H1 (cell line): ENCODE measurements around the gene RNF125. TPM values are rescaled to one million over a fixed set of nuclear protein-coding genes. Genes with fewer than 3 reads are reported as not detected.

Experiments
- CTCF ChIA-PET: fragments of 300-600 bp; sonication (Branson Sonifier 250); formaldehyde crosslinking; loops from one replicate; lab custom pipeline; 2021; ENCODE audit not compliant: partially characterized antibody; lab: Charles Lee
- POLR2A ChIA-PET: fragments of 300-600 bp; sonication (Branson Sonifier 250); formaldehyde crosslinking; loops from one replicate; lab custom pipeline; 2021; ENCODE audit warnings: inconsistent platforms; ENCODE audit not compliant: partially characterized antibody; lab: Charles Lee
- DNase-seq, 2 experiments: peaks; one replicate each; pipeline versions ENCODE4 v3.0.0 to v3.0.0-alpha.2; 2010 to 2022; ENCODE audit warnings: low spot score in 2 of 2, low read depth in 1 of 2, mixed read lengths in 1 of 2
- FAIRE-seq: peaks from 2 replicates; lab custom pipeline; 2011; peaks lifted over from hg19 to GRCh38; lab: Jason Lieb, UNC
- H2AFZ ChIP-seq: 2 replicates; pipeline ENCODE4 v1.8.1; 2012; ENCODE audit warnings: low read length, inconsistent platforms
- H2AK5ac ChIP-seq: 2 replicates; pipeline ENCODE4 v1.6.1; 2013; ENCODE audit warnings: low read depth, low read length
- H2BK120ac ChIP-seq: replicated peaks from 2 replicates; pipeline ENCODE3; 2013; ENCODE audit warnings: low read depth, low read length, inconsistent platforms
- H2BK12ac ChIP-seq: 2 replicates; pipeline ENCODE4 v1.6.1; 2013; ENCODE audit warnings: low read depth, low read length
- H2BK15ac ChIP-seq: 2 replicates; pipeline ENCODE4 v1.6.1; 2013; ENCODE audit warnings: low read length
- H2BK20ac ChIP-seq: 2 replicates; pipeline ENCODE4 v1.6.1; 2013; ENCODE audit warnings: low read length
- H2BK5ac ChIP-seq: 2 replicates; pipeline ENCODE4 v1.6.1; 2013; ENCODE audit warnings: low read depth, low read length
- H3K14ac ChIP-seq: 2 replicates; pipeline ENCODE4 v1.6.1; 2013; ENCODE audit warnings: inconsistent platforms; ENCODE audit not compliant: insufficient read length
- H3K18ac ChIP-seq: 2 replicates; pipeline ENCODE4 v1.6.1; 2013; ENCODE audit warnings: low read length; ENCODE audit errors: extremely low read depth
- H3K23ac ChIP-seq: 2 replicates; pipeline ENCODE4 v1.6.1; 2013; ENCODE audit warnings: inconsistent platforms; ENCODE audit not compliant: insufficient read length
- H3K23me2 ChIP-seq: 2 replicates; pipeline ENCODE4 v1.6.1; 2013; ENCODE audit warnings: low read depth, low read length
- H3K27ac ChIP-seq: 2 replicates; pipeline ENCODE4 v1.6.1; 2011; ENCODE audit warnings: low read depth, low read length, inconsistent platforms
- H3K27me3 ChIP-seq, 4 experiments: replicated peaks in 1 of 4; 1 replicate in 1 of 4; 2 replicates in 3 of 4; pipeline versions ENCODE4 v1.6.1 to v1.8.1; 2011 to 2013; ENCODE audit warnings: low read length in 3 of 4, mild to moderate bottlenecking in 3 of 4, inconsistent platforms in 2 of 4, mixed read lengths in 2 of 4, moderate library complexity in 1 of 4; ENCODE audit not compliant: control insufficient read depth in 3 of 4, insufficient read depth in 3 of 4; ENCODE audit errors: extremely low read depth in 1 of 4
- H3K36me3 ChIP-seq, 4 experiments: 2 replicates each; pipeline versions ENCODE4 v1.6.1 to v1.8.1; 2011 to 2013; ENCODE audit warnings: mild to moderate bottlenecking in 4 of 4, low read length in 3 of 4, moderate library complexity in 2 of 4, control low read depth in 1 of 4, inconsistent platforms in 1 of 4; ENCODE audit not compliant: insufficient read depth in 4 of 4, control insufficient read depth in 2 of 4
- H3K4ac ChIP-seq: replicated peaks from 2 replicates; pipeline ENCODE3; 2013; ENCODE audit warnings: low read length, low read depth, mixed read lengths, inconsistent platforms; ENCODE audit not compliant: insufficient read length
- H3K4me1 ChIP-seq, 4 experiments: replicated peaks in 1 of 4; 1 replicate in 1 of 4; 2 replicates in 3 of 4; pipeline versions ENCODE4 v1.6.1 to v1.8.1; 2011 to 2013; ENCODE audit warnings: low read length in 3 of 4, inconsistent platforms in 2 of 4, mixed read lengths in 1 of 4; ENCODE audit not compliant: insufficient read depth in 4 of 4, control insufficient read depth in 3 of 4
- H3K4me2 ChIP-seq, 2 experiments: 2 replicates each; pipeline versions ENCODE4 v1.6.1 to v1.8.1; 2011 to 2013; ENCODE audit warnings: low read depth in 2 of 2, low read length in 2 of 2, control low read depth in 1 of 2, inconsistent platforms in 1 of 2, mild to moderate bottlenecking in 1 of 2; ENCODE audit not compliant: insufficient read depth in 1 of 2
- H3K4me3 ChIP-seq, 4 experiments: fragments of 200-600, 300-600 bp in 1 of 4; sonication (generic), shearing (Covaris generic), sonication (Bioruptor Twin) in 1 of 4; 2 replicates each; pipeline versions ENCODE4 v1.5.1 to v1.8.1; 2011 to 2016; ENCODE audit warnings: low read length in 4 of 4, low read depth in 3 of 4, control low read depth in 2 of 4, inconsistent platforms in 2 of 4, mild to moderate bottlenecking in 2 of 4, mixed read lengths in 1 of 4, moderate library complexity in 1 of 4; ENCODE audit not compliant: insufficient read depth in 2 of 4; ENCODE audit errors: extremely low read depth in 1 of 4
- H3K56ac ChIP-seq: replicated peaks from 2 replicates; pipeline ENCODE3; 2013; ENCODE audit warnings: low read depth, mild to moderate bottlenecking, mixed read lengths, low read length, inconsistent platforms; ENCODE audit not compliant: insufficient read length
- H3K79me1 ChIP-seq: 2 replicates; pipeline ENCODE4 v1.6.1; 2013; ENCODE audit warnings: low read depth, low read length, control low read depth
- H3K79me2 ChIP-seq, 2 experiments: 2 replicates each; pipeline versions ENCODE4 v1.6.1 to v1.8.1; 2012 to 2013; ENCODE audit warnings: low read length in 2 of 2, mild to moderate bottlenecking in 2 of 2, inconsistent platforms in 1 of 2; ENCODE audit not compliant: insufficient read depth in 2 of 2, control insufficient read depth in 1 of 2
- H3K9ac ChIP-seq, 4 experiments: replicated peaks in 1 of 4; 1 replicate in 1 of 4; 2 replicates in 3 of 4; pipeline versions ENCODE4 v1.6.1 to v1.8.1; 2011 to 2013; ENCODE audit warnings: low read depth in 3 of 4, low read length in 3 of 4, control low read depth in 2 of 4, mild to moderate bottlenecking in 2 of 4, moderate library complexity in 2 of 4, inconsistent platforms in 1 of 4; ENCODE audit errors: extremely low read depth in 1 of 4
- H3K9me3 ChIP-seq, 2 experiments: 2 replicates each; pipeline versions ENCODE4 v1.6.1 to v1.8.1; 2012 to 2013; ENCODE audit warnings: mild to moderate bottlenecking in 2 of 2, moderate library complexity in 2 of 2, control low read depth in 1 of 2, inconsistent platforms in 1 of 2, low read depth in 1 of 2, low read length in 1 of 2, mixed read lengths in 1 of 2; ENCODE audit not compliant: insufficient read depth in 2 of 2
- H4K20me1 ChIP-seq, 2 experiments: replicated peaks in 1 of 2; 2 replicates each; pipeline versions ENCODE3 to v1.8.1; 2011 to 2013; ENCODE audit warnings: inconsistent platforms in 2 of 2, low read length in 2 of 2, mild to moderate bottlenecking in 1 of 2; ENCODE audit not compliant: insufficient read depth in 2 of 2, control insufficient read depth in 1 of 2
- H4K5ac ChIP-seq: 2 replicates; pipeline ENCODE4 v1.6.1; 2013; ENCODE audit warnings: low read length, low read depth, mixed read lengths, inconsistent platforms; ENCODE audit not compliant: insufficient read length
- H4K8ac ChIP-seq: 2 replicates; pipeline ENCODE4 v1.8.0; 2013; ENCODE audit warnings: mild to moderate bottlenecking, moderate library complexity, low read length, inconsistent platforms; ENCODE audit not compliant: insufficient read depth; ENCODE audit errors: extremely low read depth
- H4K91ac ChIP-seq: replicated peaks from 2 replicates; pipeline ENCODE3; 2013; ENCODE audit warnings: low read length, mixed read lengths, inconsistent platforms; ENCODE audit not compliant: insufficient read length
- CBX5 ChIP-seq: fragments of 300-800, 300-1000 bp; sonication (generic); IDR thresholded peaks from 2 replicates; pipeline ENCODE4 v1.7.1; 2016; ENCODE audit warnings: antibody characterized with exemption, low read length, low read depth
- CBX8 ChIP-seq: fragments of 300-800, 300-1000 bp; sonication (generic); IDR thresholded peaks from 2 replicates; pipeline ENCODE4 v1.7.1; 2016; ENCODE audit warnings: low read depth, low read length, borderline replicate concordance
- CEBPB ChIP-seq: IDR thresholded peaks from 2 replicates; pipeline ENCODE4 v1.6.1; 2012; ENCODE audit warnings: low read depth, low read length
- EZH2 ChIP-seq: fragments of 200-600 bp; sonication (generic); IDR thresholded peaks from 2 replicates; pipeline ENCODE4 v1.7.1; 2012; ENCODE audit warnings: low read depth, mild to moderate bottlenecking, moderate library complexity, low read length, inconsistent platforms; ENCODE audit not compliant: severe bottlenecking
- RAD21 ChIP-seq, 2 experiments: IDR thresholded peaks in 1 of 2; conservative IDR thresholded peaks in 1 of 2; 2 replicates each; pipeline ENCODE4 v1.6.1; 2011; ENCODE audit warnings: low read depth in 2 of 2, low read length in 2 of 2, improper control_type of control experiment in 1 of 2, inconsistent platforms in 1 of 2, mild to moderate bottlenecking in 1 of 2, moderate library complexity in 1 of 2
- WGBS, 2 experiments: shearing (Covaris generic) in 1 of 2; methylation state at CpG; one replicate each; pipeline versions ENCODE4 v1.1.6 to v1.1.7; 2013 to 2015; ENCODE audit warnings: low lambda C conversion rate in 2 of 2, mixed read lengths in 2 of 2, inconsistent platforms in 1 of 2, low coverage in 1 of 2, missing lambda C conversion rate in 1 of 2; ENCODE audit not compliant: insufficient replicate concordance in 2 of 2, insufficient coverage in 1 of 2, insufficient read length in 1 of 2; ENCODE audit errors: extremely low coverage in 1 of 2, missing lambda C conversion rate in 1 of 2; 5-methylcytosine and 5-hydroxymethylcytosine counted together
- polyA plus RNA-seq, 7 experiments: library from polyadenylated mRNA; depleted of rRNA in 3 of 7; stranded (reverse) in 5 of 7; unstranded in 2 of 7; fragments of >200 nt in 5 of 7; fragments of 200-250 nt in 2 of 7; gene quantifications; 1 replicate in 5 of 7; 2 replicates in 1 of 7; 4 replicates in 1 of 7; pipeline versions ENCODE4 v1.2.1 to v1.2.3, GENCODE V29; 2011 to 2013; ENCODE audit warnings: missing spikeins in 2 of 7, mixed read lengths in 2 of 7
- total RNA-seq: library from RNA; stranded (reverse); fragmentation: NEBNext Ultra II Directional; extraction: Animal tissue kit (Norgen Biotek cat#: 25700); gene quantifications from 2 replicates; pipeline ENCODE4 v1.2.1, GENCODE V29; 2021

The RNF125 gene
- total and polyA plus RNA-seq, 2 of the 8 experiments (the other 6 are each of a cell fraction or from before 2014, with no cell fraction given): 14.3 to 15.2 TPM

DNA sequence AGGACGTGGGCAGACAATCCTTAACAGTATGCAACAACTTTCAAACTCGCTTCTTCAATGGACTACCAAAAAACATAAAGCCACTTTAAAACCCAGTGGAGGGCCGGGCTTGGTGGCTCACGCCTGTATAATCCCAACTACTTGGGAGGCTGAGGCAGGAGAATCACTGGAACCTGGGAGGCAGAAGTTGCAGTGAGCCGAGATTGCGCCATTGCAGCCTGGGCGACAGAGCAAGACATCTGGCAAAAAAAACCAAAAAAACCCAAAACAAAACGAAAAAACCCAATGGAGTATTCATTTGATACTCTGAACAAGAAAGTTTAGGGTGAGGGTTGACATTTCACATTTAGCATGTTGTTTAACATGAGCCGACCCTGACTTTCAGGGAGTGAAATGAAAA lies 14.0 kb downstream of the RNF125 start:
- H2BK120ac ChIP-seq: no peak overlapping the region
- H3K23me2 ChIP-seq: no peaks in the 10 kb centered on the region
- peaks cover 0 to 2% of the 10 kb centered on the region in 2 experiments; a peak in 1 of 4 replicates for H3K79me2 ChIP-seq
- no peak overlapping the region for H3K4ac ChIP-seq
- no peak overlapping the region for H3K14ac ChIP-seq
- H3K56ac ChIP-seq: no peak overlapping the region
- no peak overlapping the region for H3K23ac ChIP-seq
- H2AFZ ChIP-seq: no peak overlapping the region
- H3K4me3 ChIP-seq: no peak overlapping the region
- no peak for DNase-seq
- no peak overlapping the region for H3K9ac ChIP-seq
- no peak overlapping the region for H4K5ac ChIP-seq
- no peaks in the 10 kb centered on the region for H3K27me3 ChIP-seq
- TF ChIP-seq CEBPB: no peak
- TF ChIP-seq RAD21 (IDR thresholded peaks at IDR 0.05 in 1 of 2, conservative IDR thresholded peaks at IDR 0.05 in 1 of 2; ENCODE audit: low read depth in 2 of 2, low read length in 2 of 2): no peak
- no peak for TF ChIP-seq CBX5
- no peak for TF ChIP-seq CBX8
- TF ChIP-seq EZH2: no peak
- TF ChIP-seq, all 59 proteins: peak for 0
- H4K91ac ChIP-seq: no peak overlapping the region
- no peaks in the 10 kb centered on the region for H3K4me1 ChIP-seq
- no peak overlapping the region for H2BK12ac ChIP-seq
- no peak overlapping the region for H2BK15ac ChIP-seq
- H3K36me3 ChIP-seq: peaks cover 0 to 11% (median 4%) of the 10 kb centered on the region in 4 experiments; a peak in 2 of 8 replicates
- no peaks in the 10 kb centered on the region for H4K20me1 ChIP-seq
- ChIA-PET CTCF (no interaction called here), POLR2A (interaction anchor here (0.6 kb wide), 1 partner anchor 121 kb away, joined by 3 read pairs; no protein-coding TSS in a partner anchor)
- no peak overlapping the region for H3K4me2 ChIP-seq
- no peaks in the 10 kb centered on the region for H3K79me1 ChIP-seq
- H2BK20ac ChIP-seq: no peak overlapping the region
- WGBS, 2 experiments: 93% methylated on average over 9 of the region's 9 CpGs; no CpG with 5 or more reads in 1 of the 2 experiments
- no peak overlapping the region for H2AK5ac ChIP-seq
- H4K8ac ChIP-seq: no peak overlapping the region
- no peak for FAIRE-seq
- H2BK5ac ChIP-seq: no peak overlapping the region
- no peak overlapping the region for H3K18ac ChIP-seq
- no peaks in the 10 kb centered on the region for H3K9me3 ChIP-seq
- H3K27ac ChIP-seq: no peak overlapping the region
